Measurements from ENCODE around the gene LY6G5B. TPM values are rescaled to one million over a fixed set of nuclear protein-coding genes. Genes with fewer than 3 reads are reported as not detected.
A peak's percentile ranks its signal among the peaks of the same experiment; 100 is the strongest.

The LY6G5B gene
- total RNA-seq, 2 donors from 2014 or later: 3.2 to 8.8 TPM

DNA sequence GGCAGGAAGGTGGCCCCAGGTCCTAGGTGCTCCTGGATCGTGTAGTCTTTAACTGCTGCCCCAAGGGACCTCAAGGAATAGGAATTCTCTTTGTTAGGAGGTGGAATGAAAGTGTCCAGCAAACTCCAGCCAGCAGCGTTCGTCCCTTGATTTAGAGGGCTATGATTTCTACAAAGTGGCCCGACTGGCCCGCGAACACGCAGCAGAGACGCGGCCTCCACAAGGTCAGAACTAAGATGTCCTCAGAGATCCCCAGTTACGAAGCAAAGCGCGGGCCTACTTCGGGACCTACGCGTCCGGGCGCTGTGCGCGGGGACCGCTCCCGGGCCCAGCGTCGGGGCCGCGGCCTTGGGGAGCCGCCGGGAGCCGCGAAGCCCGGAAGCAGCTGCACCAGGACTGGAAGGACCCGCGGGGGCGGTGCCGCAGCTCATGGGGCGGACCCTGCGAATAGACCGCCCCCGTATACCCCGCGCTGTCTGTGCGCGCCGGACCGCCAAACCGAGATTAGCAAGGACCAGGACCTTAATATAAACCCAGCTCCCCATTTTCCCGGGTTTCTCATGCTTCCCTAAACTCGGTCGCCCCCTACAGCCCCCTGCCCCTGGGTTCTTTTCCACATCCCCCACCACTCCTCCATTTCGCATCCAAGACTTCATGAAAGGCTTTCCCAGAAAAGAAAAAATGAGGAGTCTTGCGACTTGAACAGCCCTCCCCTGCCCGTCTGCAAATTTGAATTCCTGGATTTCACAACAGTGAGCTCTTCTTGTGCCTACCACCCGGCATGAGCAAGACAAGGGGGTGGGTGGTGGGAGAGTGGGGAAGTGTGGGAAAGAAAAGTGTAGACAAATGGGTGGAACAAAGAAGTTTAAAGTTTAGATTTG lies 9.2 kb upstream of the LY6G5B start, which contains the start of gene C6orf47:
Gene C6orf47, minus strand, starts transcription at position 398 of the 881 bp plus-strand sequence. CDS start 831 bp downstream, outside the sequence.
- peak; percentile 86 for ATAC-seq

DNA sequence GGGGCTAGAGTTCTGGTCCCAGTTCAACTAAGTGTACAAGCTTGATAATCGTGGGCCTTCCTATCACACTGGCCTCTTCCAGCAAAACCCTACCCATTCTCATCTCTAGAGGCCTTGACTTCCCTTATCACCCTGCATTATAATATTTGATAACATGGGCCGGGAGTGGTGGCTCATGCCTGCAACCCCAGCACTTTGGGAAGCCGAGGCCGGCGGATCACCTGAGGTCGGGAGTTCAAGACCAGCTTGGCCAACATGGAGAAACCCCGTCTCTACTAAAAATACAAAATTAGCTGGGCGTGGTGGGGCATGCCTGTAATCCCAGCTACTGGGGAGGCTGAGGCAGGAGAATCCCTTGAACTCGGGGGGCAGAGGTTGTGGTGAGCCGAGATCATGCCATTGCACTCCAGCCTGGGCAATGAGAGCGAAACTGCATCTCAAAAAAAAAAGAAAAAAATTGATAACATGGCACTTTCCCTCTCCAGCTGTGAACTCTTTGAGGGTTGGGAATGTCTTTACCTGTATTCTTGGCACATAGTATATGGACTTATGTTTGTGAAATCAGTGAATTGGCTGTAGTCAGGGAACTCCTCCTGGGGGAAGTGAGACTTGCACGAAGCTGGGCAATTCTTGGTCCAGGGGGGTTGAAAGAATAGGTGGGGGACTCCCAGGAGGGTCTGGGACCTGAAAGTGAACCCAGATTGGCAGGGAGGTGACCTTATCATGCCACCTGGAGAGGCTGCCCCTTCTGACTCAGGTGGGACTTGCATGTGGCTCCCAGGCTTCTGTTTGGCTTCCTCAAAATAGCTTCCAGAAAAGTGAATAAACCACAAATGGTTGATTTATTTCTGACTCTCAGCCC lies 8.3 kb upstream of the LY6G5B start:
- intact Hi-C loops (cut with DNase I): no loop called here
- DNase-seq: no peak
- no peak for ATAC-seq

More for the DNA sequence above, 9.2 kb upstream of the LY6G5B start, which contains the start of gene C6orf47:
- intact Hi-C loops (cut with DNase I): no loop called here
- peak; percentile 93 for DNase-seq

DNA sequence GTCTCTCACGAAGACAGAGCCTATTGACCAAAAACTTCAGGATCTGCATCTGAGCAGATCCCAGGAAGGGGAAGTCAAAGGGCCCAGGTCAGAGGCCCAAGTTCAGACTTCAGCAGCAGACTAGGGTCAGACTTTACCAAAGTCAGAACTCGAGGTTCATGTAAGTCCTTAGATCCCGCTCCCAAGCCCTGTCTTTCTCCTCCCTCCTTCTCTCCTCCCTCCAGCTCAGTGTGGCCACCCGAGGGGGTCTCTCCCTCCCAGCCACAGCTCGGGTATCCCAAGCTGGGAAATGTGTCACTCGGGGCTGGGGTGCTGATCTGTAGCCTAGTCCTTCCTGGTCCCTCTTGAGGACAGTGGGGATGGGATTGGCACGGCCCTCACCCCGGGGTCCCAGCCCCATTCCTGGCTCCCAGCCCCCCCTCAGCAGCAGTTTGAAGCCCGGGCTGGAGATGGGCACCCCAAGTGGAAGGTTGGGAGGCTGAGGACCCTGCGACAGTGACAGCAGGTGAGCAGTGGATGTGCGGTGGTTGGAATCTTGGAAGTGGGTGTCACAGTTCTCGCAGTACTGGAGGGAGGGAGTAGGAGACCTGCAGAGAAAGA lies 7.6 kb upstream of the LY6G5B start:
- intact Hi-C loops (cut with DNase I): no loop called here
- DNase-seq (no peak), ATAC-seq (no peak)

DNA sequence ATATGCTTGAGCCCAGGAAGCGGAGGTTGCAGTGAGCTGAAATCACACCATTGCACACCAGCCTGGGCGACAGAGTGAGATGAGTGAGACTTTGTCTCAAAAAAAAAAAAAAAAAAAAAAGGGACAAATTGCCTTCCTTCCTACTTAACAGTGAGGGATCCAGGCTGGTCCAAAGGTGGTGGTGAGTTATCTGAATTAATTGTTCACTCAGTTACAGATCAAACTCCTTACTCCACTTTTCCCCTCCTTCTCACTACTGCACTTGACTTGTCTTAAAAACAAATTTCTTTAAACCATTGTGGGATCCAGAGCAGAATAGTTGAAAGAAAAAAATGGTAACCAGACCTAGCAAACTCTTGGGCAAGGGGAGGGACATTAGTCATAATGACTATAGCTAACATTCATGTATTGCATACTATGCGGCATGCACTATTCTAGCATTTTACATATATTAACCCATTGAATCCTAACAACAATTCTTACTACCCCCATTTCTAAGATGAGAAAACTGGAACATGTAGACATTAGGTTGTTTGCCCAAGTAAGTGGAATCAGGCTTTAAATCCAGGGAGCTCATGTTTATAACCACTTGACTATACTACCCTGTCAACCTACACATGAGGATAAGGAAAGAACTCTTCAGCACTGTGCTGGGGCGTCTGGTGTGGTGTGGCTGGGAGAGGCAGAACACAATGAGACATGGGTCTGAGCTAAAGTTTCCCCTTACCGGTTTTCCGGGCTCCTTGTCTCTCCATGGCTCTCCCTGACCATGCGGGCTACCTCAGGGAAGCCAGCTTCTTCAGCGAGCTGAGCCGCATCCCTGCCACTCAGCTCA lies 6.4 kb upstream of the LY6G5B start:
- intact Hi-C loops (cut with DNase I): no loop called here
- DNase-seq: no peak
- ATAC-seq: no peak

GRCh38 chr6:31663961-31664789 lies 5.6 kb upstream of the LY6G5B start:
- peak; percentile 64 for DNase-seq
- intact Hi-C loops (cut with DNase I): no loop called here
- peak in 1 of 2 donors; percentile 9 for ATAC-seq

- DNase-seq (peak; percentile 92), ATAC-seq (peak; percentile 64 to 67)
- intact Hi-C loops (cut with DNase I): no loop called here
Observed at GRCh38 chr6:31664790-31665500, 4.8 kb upstream of the LY6G5B start, which contains the start of gene GPANK1. TSS of gene GPANK1 (minus strand) at chr6:31664997. CDS start at chr6:31664478, 519 bp downstream.

DNA sequence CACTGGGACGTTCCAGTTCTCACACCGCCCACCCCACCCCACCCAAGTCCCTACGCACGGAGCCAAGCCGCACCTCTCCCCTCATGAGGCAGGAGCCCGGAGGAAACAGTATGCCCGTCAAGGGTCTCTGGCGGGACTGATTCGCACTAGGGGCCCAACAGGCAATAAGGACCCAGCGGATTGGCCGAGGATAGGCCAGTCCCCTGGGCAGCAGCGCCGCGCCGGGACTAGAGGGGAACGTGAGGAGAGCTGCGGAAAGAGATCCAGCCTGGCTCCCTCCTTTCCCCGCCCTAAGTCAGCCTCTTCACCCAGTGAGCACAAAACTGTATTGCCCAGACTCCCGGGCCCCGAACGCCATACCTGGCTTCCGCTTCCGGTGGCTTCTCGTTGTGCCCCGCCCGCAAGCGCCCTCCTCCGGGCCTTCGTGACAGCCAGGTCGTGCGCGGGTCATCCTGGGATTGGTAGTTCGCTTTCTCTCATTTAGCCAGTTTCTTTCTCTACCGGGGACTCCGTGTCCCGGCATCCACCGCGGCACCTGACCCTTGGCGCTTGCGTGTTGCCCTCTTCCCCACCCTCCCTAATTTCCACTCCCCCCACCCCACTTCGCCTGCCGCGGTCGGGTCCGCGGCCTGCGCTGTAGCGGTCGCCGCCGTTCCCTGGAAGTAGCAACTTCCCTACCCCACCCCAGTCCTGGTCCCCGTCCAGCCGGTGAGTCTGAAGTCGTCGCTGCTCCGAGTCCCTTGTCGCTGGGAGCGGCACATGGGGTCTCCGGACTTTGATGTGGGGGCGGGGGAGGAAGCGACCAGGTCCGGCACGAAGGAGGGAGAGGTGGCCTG lies 4.1 kb upstream of the LY6G5B start, which contains the start of gene CSNK2B:
Gene CSNK2B, plus strand, starts transcription at position 580 of the 836 bp plus-strand sequence. CDS start 752 bp downstream, outside the sequence.
- DNase-seq (peak; percentile 99), ATAC-seq (peak; percentile 91 to 93)
- intact Hi-C loops (cut with DNase I): no loop called here

DNA sequence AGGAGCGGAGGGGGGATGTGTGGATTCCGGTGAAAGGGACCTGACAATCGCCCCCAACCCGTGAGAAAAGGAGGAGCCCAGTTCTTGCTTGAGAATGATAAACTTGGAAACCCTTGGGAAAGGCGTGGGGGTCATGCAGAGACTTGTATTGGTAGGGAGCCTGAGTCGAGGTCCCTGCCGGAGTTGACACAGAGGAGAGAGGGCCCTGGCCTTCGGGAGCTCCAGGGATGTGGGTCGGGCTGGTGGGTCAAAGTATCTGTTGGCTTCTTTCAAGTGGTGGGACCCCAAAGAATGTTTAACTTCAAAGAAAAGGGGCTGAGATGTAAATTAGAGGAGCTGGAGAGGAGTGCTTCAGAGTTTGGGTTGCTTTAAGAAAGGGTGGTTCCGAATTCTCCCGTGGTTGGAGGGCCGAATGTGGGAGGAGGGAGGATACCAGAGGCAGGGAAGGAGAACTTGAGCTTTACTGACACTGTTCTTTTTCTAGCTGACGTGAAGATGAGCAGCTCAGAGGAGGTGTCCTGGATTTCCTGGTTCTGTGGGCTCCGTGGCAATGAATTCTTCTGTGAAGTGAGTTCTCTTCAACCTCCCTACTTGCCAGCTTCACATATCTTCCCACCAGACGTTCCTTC lies 3.3 kb upstream of the LY6G5B start:
- DNase-seq (no peak), ATAC-seq (no peak)
- intact Hi-C loops (cut with DNase I): no loop called here

DNA sequence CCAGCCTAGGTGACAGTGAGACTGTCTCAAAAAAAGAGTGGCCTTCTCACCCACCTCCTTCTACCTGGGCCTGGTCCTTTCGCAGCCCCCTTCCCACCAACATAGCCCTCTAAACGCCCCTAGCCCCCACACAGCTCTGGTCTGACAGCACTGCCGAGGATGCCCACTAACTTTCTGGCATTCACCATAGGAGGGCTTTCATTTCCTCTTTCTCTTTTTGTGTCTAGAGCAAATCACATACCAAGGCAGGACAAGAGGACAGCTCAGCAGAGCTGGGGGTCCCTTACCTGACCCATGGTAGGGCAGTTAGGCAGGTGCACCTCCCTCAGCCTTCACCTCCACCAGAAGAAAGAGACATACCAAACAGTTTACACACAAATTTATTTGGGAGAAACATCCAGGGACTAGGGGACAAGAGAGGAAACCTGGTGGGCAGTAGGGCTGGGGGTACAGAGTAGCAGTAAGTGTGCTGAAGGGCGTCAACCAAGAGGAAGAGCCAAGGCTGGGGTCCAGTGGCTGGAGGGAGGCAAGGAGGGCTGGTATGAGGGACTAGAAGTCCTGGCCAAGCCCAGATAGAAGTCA lies 6.6 kb downstream of the LY6G5B start:
- ATAC-seq: no peak
- no peak for DNase-seq
- intact Hi-C loops (cut with DNase I): no loop called here

DNA sequence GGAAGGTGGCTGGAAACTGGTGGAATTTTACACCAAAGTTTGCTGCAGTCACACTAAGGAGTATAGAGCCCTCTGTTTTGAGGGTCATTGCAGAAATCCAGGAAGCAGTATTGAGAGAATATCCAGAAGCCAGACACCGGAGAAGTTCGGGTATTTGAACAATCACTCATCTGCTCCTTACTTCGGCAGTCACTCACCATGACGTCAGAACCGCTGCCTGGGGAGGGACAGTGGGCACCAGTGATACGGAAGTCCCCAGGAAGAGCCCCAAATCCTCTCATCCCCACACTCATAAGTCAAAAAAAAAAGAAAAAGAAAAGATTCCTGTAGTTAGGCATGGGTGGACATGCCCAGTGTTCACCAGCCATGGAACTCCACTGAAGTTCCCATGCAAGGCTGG lies 7.1 kb downstream of the LY6G5B start:
- ATAC-seq: no peak
- intact Hi-C loops (cut with DNase I): no loop called here

GRCh38 chr6:31677955-31678354 lies 8.2 kb downstream of the LY6G5B start:
- intact Hi-C loops (cut with DNase I): no loop called here
- ATAC-seq: no peak
- no peak for DNase-seq

More for the DNA sequence above, 7.1 kb downstream of the LY6G5B start:
- no peak for DNase-seq

- peak; percentile 86 for DNase-seq
- peak; percentile 84 to 92 for ATAC-seq
- intact Hi-C loops (cut with DNase I): loop anchor here (5.0 to 10.0 kb wide), 3 partner anchors 152 to 274 kb away; partner anchors contain the start of genes NELFE (in 1 of the 2) and SKIC2 (in 1 of the 2)
Observed at GRCh38 chr6:31680226-31681134, 10.7 kb downstream of the LY6G5B start, which contains the start of gene LY6G5C. TSS of gene LY6G5C (minus strand) at chr6:31681067. CDS start at chr6:31680373, 694 bp downstream.

- ATAC-seq: peak; percentile 63 to 72
- intact Hi-C loops (cut with DNase I): loop anchor here (5.0 to 10.0 kb wide), 3 partner anchors 151 to 274 kb away; partner anchors contain the start of genes NELFE (in 1 of the 2) and SKIC2 (in 1 of the 2)
- DNase-seq: peak; percentile 64
Observed at GRCh38 chr6:31681135-31681671, 11.4 kb downstream of the LY6G5B start.
